Thyroid gland (tissue), 4 donors: ENCODE results near the gene RCOR1.

Experiments
- CTCF ChIP-seq, 6 experiments: fragments of 200-600 bp in 3 of 6; fragments of 450-650 bp in 3 of 6; sonication (generic) in 3 of 6; IDR thresholded peaks; one replicate each; pipeline ENCODE4 v1.5.1; 2016 to 2019; ENCODE audit warnings: antibody characterized with exemption in 6 of 6, mild to moderate bottlenecking in 2 of 6, inconsistent platforms in 1 of 6, moderate library complexity in 1 of 6
- POLR2A ChIP-seq, 2 donors: fragments of 450-650 bp; IDR thresholded peaks; one replicate each; pipeline ENCODE4 v1.6.1; 2017; ENCODE audit warnings: antibody characterized with exemption in 2 of 2, mild to moderate bottlenecking in 2 of 2, moderate library complexity in 1 of 2

DNA sequence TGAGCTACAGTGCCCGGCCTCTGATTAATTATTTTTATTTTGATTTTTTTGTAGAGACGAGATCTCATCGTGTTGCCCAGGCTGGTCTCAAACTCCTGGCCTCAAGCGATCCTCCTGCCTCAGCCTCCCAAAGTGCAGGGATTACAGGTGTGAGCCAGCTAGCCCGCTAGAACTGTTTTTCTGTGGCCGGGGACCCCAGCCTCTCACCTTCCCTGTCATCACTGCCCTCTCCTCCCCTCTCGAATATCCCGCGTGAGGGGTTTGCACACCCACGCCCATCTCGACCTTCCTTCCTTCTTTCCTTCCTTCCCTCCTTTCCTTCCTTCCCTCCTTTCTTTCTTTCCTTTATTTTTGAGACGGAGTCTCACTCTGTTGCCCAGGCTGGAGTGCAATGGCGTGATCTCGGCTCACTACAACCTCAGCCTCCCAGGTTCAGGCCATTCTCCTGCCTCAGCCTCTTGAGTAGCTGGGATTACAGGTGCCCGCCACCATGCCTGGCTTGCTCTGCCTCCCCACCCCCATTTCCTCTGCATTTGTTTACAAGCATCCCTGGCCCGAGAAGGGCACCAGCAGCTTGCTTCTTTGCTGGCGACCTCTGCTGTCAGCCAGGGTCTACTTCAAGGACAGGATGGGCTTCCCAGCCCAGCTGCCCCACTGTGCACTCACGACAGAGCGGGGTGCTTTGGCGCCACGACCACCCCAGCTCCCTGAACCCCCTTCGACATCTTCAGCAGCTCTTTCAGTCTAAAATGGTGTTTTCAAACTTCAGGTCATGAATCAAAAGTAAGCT, 180.5 kb downstream of the RCOR1 start:
- TF ChIP-seq CTCF (IDR thresholded peaks at IDR 0.05) (no peak), POLR2A (IDR thresholded peaks at IDR 0.05) (no peak)
